HEK293T (cell line): ENCODE data around the gene AQP12B.

ENCODE experiments used
- SP1 ChIP-seq: fragments of 450-650 bp; IDR thresholded peaks from 2 replicates; pipeline ENCODE4 v1.6.1; 2017
- SUZ12 ChIP-seq: fragments of 450-650 bp; IDR thresholded peaks from 2 replicates; pipeline ENCODE4 v1.6.1; 2016; ENCODE audit warnings: mild to moderate bottlenecking

- TF ChIP-seq SP1 (no peak), SUZ12 (no peak)
These were observed 44.8 kb downstream of the AQP12B start for GRCh38 chr2:240637901-240638345.
